A549 (cell line): Measurements from ENCODE around the gene ODAD4.

ENCODE experiments used
- CTCF ChIP-seq: fragments of >200 bp; sonication (Bioruptor Twin); formaldehyde crosslinking; IDR thresholded peaks from 3 replicates; pipeline ENCODE4 v1.5.1; 2016
- KDM1A ChIP-seq: fragments of 200-600 bp; sonication (generic); IDR thresholded peaks from 2 replicates; pipeline ENCODE4 v1.6.1; 2016; ENCODE audit warnings: low read depth, mild to moderate bottlenecking
- MYC ChIP-seq: IDR thresholded peaks from 2 replicates; pipeline ENCODE4 v1.6.1; 2012; ENCODE audit warnings: mild to moderate bottlenecking, inconsistent platforms, low read length, improper control_type of control experiment, borderline replicate concordance
- REST ChIP-seq: fragments of 200-600 bp; sonication (generic); IDR thresholded peaks from 2 replicates; pipeline ENCODE4 v1.6.1; 2016; ENCODE audit warnings: antibody characterized with exemption, mild to moderate bottlenecking, moderate library complexity
- RFX5 ChIP-seq: fragments of 450-650 bp; IDR thresholded peaks from 2 replicates; pipeline ENCODE4 v1.7.1; 2014; ENCODE audit warnings: antibody characterized with exemption, mild to moderate bottlenecking, moderate library complexity
- USF2 ChIP-seq: fragments of 450-650 bp; IDR thresholded peaks from 2 replicates; pipeline ENCODE4 v1.6.1; 2014; ENCODE audit warnings: antibody characterized with exemption
- ZFP36 ChIP-seq: fragments of 450-650 bp; IDR thresholded peaks from 2 replicates; pipeline ENCODE4 v1.6.1; 2014; ENCODE audit warnings: borderline replicate concordance; ENCODE audit not compliant: partially characterized antibody

GRCh38 chr17:41966463-41967140 lies 36.2 kb downstream of the ODAD4 start, which contains the start of gene CNP:
- TF ChIP-seq USF2 (no peak), RFX5 (no peak), CTCF (no peak), ZFP36 (no peak), MYC (peak; percentile 62; the same call in 1 of the 2 replicates), KDM1A (no peak), REST (peak; percentile 99)
